Left cardiac atrium (tissue), 4 donors: ENCODE measurements around the gene ZNF500. TPM values are rescaled to one million over a fixed set of nuclear protein-coding genes. Genes with fewer than 3 reads are reported as not detected.

ENCODE experiments used
- ATAC-seq, 2 donors: fragments of 200-7000 bp; cut with Tn5 transposase; one replicate each; pipeline ENCODE4 v1.9.1; 2020; ENCODE audit warnings: mild to moderate bottlenecking in 2 of 2, moderate library complexity in 2 of 2
- DNase-seq: peaks from one replicate; pipeline ENCODE4 v3.0.0-alpha.2; 2020
- intact Hi-C, 2 donors: fragments of 100-400 bp; cut with DNase I; formaldehyde crosslinking; loops; one replicate each; pipeline versions ENCODE4 v1.14.1 to v1.15.1; 2022 to 2023
- long read RNA-seq: library from polyadenylated mRNA; unstranded; transcript quantifications from one replicate; pipeline ENCODE4 v2.0.0, GENCODE V29; 2021
- total RNA-seq, 2 donors: library from RNA; stranded (reverse); fragmentation: NEBNext Ultra II Directional; extraction: Animal tissue kit (Norgen Biotek cat#: 25700); gene quantifications; one replicate each; pipeline ENCODE4 v1.2.1, GENCODE V29; 2021
- donor health status: DM: no; HTN: yes; CAD: no.
- donor health status: DM: no; HTN: yes; CAD: no; lungs with severe emphysema.
- donor health status: DM: yes; HTN: yes; CAD: no.
- donor health status: Dilated cardiomyopathy.

Gene ZNF500
- 10 to 100 TPM in 1 of 2 donors, 1 to 10 TPM in 1; 6.3 to 10.3 TPM for total RNA-seq
- long read RNA-seq, full-length matches to known transcripts = 1 of 4 reads
- long read RNA-seq, partial matches to known transcripts = 1 of 4 reads
- long read RNA-seq, other reads (novel, unspliced or antisense) = 2 of 4 reads

DNA sequence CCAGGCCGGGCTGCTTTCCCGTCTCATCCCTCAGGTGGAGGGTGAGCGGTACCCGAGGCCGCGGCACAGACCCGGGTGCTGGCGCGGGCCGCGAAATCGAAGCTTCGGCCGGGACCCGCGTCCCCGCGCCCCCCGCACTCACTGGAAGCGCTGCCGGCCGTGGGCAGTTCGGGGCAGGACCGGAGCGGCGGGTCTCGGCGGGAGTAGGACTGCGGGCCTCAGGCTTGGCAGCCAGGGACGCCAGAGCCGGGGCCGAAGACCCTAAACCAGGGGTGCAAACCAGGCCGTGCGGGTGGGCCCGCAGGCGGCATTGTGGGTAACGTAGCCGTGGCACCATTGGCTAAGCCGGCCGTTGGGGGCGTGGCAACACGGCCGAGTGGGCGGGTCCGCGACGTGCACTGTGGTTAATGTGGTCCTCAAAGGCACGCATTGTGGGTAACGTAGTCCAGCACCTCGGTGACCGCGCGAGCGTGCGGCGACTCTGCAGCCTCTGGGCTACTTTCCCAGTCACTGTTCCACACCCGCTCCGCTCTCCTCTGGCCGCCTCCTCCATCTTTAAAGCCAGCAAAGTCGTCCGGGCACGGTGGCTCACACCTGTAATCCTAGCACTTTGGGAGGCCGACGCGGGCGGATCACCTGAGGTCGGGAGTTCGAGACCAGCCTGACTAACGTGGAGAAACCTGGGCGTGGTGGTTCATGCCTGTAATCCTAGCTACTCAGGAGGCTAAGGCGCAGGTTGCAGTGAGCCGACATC lies at the start of gene ZNF500:
Gene ZNF500, minus strand, starts transcription at position 288 of the 754 bp plus-strand sequence. CDS start 1,184 bp downstream, outside the sequence.
- DNase-seq (peak; percentile 98), ATAC-seq (peak; percentile 95 to 97)
- intact Hi-C loops = no loop called here

- intact Hi-C loops = no loop called here
- no peak for DNase-seq
- peak; percentile 51 for ATAC-seq
These were observed 47.7 kb upstream of the ZNF500 start for GRCh38 chr16:4814542-4815173.

DNA sequence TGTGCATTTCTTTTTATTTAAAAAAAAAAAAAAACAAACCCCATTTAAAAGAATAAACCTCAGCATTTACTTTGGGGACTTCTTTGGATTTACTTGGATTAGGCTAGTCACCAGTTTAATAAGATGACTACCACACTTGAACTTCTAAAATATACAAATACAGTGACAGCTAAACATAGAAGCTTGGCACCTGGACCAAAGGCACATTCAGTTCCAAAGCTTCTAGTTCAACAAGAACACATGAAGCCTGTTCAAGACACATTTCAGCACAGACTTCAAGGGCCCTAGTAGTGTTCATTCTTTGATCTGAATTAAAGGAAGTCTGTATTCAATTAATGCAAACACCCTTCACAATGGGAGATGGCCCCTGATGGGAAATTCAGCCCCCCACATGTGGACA lies 47.1 kb upstream of the ZNF500 start:
- DNase-seq (no peak), ATAC-seq (peak; percentile 69 to 72)
- intact Hi-C loops = no loop called here

- intact Hi-C loops = no loop called here
- DNase-seq (no peak), ATAC-seq (peak; percentile 32 to 48)
These were observed 46.5 kb upstream of the ZNF500 start for GRCh38 chr16:4813251-4814003.

GRCh38 chr16:4811773-4812172 lies 44.8 kb upstream of the ZNF500 start:
- intact Hi-C loops = no loop called here
- ATAC-seq (no peak), DNase-seq (no peak)

GRCh38 chr16:4811242-4811641 lies 44.3 kb upstream of the ZNF500 start:
- DNase-seq (no peak), ATAC-seq (no peak)
- intact Hi-C loops = no loop called here

- intact Hi-C loops = loop anchor here in 1 of 2 donors (5.0 kb wide), 1 partner anchor 41 kb away; the partner anchor contains the start of genes GLYR1 and UBN1
- no peak for ATAC-seq
- DNase-seq = no peak
These were observed 39.3 kb upstream of the ZNF500 start for GRCh38 chr16:4806280-4806679.

DNA sequence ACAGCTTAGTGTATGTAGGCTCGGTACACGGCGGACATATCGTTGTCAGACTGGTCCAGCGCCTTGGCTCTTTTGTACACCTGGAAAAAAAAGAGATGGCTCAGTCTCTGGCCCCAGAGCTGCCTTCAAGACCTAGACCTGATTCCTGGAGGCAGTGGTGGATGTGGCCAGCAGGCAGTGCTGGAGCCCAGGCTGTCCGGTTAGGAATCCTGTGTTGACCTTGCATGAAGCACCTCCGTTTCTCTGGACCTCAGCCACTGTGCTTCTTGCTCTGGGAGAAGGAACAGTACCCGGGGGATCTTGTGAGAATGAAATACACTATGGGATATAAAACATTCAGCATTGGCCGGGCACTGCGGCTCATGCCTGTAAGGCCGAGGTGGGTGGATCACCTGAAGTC lies 38.3 kb upstream of the ZNF500 start:
- ATAC-seq = no peak
- DNase-seq = peak; percentile 43
- intact Hi-C loops = loop anchor here in 1 of 2 donors (2.0 to 5.0 kb wide), 2 partner anchors 42 to 152 kb away; partner anchors contain the start of genes GLYR1 and UBN1

- no peak for ATAC-seq
- intact Hi-C loops = loop anchor here in 1 of 2 donors (2.0 kb wide), 1 partner anchor 153 kb away; no protein-coding TSS in a partner anchor
These were observed 37.2 kb upstream of the ZNF500 start for GRCh38 chr16:4803898-4804762.

DNA sequence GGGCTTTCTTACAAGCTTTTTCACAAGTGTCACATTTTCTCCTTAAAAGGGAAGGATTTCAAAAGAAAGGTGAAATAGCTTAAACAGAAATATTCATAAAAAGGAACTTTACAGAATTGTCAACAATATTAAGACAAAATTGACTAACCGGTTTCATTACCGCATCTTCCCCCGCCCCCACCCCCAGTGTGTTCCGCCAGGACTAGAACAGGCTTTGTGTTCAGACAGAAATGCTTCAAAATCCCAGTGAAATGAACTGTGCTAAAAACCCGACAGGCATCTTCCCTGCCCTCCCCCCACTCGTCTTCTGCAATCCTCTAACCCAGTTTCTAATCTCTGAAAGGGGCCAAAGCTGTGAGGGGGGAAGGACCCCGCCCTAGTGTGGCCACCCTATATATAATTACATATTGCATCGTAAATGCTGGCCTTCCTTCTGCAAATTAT lies 36.5 kb upstream of the ZNF500 start:
- intact Hi-C loops = no loop called here
- DNase-seq (no peak), ATAC-seq (no peak)

More at GRCh38 chr16:4803898-4804762, 37.2 kb upstream of the ZNF500 start:
- DNase-seq = no peak

- intact Hi-C loops = no loop called here
These were observed 35.8 kb upstream of the ZNF500 start for GRCh38 chr16:4802659-4803287.

DNA sequence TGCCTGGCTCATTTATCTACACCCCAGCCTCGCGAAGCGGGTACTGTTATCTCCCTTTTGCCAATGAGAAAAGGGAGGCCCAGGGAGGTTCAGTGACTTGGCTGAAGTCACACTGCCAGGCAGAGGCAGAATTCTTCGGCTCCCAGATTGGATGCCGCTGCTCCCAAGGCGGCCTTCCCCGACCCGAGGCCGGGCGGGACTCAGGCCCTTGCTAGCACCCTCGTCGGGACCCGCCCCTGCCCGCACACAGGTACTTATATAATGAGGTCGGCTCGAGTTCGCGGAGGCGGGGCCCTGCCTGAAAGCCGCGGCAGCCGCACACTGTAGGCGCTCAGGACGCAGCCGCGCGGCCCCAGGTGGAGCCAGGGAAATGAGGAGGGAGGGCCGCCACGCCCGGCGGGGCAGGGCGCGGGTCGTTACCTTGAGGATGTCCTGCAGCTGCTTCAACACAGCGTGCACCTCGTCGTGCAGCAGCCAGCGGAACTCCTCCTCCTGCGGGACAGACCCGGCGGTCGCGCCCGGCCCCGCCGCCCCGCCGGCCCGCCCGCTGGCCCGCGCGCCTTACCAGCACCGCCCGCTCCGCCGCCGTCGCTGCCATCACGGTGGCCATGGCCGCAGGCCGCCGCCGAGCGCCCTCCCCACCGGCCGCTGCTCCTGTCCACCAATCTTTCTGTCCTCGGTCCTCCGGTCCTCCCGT lies 35.1 kb upstream of the ZNF500 start, which contains the start of gene ROGDI:
Gene ROGDI, minus strand, starts transcription at position 672 of the 697 bp plus-strand sequence. Its CDS starts 62 bp downstream, at position 610.
- ATAC-seq (peak; percentile 35 to 45), DNase-seq (peak; percentile 82)
- intact Hi-C loops = no loop called here

More at GRCh38 chr16:4802659-4803287, 35.8 kb upstream of the ZNF500 start:
- ATAC-seq = peak; percentile 96 to 97
- DNase-seq = peak; percentile 94

- ATAC-seq = no peak
- DNase-seq = no peak
- intact Hi-C loops = no loop called here
These were observed 34.3 kb upstream of the ZNF500 start for GRCh38 chr16:4801051-4801961.

DNA sequence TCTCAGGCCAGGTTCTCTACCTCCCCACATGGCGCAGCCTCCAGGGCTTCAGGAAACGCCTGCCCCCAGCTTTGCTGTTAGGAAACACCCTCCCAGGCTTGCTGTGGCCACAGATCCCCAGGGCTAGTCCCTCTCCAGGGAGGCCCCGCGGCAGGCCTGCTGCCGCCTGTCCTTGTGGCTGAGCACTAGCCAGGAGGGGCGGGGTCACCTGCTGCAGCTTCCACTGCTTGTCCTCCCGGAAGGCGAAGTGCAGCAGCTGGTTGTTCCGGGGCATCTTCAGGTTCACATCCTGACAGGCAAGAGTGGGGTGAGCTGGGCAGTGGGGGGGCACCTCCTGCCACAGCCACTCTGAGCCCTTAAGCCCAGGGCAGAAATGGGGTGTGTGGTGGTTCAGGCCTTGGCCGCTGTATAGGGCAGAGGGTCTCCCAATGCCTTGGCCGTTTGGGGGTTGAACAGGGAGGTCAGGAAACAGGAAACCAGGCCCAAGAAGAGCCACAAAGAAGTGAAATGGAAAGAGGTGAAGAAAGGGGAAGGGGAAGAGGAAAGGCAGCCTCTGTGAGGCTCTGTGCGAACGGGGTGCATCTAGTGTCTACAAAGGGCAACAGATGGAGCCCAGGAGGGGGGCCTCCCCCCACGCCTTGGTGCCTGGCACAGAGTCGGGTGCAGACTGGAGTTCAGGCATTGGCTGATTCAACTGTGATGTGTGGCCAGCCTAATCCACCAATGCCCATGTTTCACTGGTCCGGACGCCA lies 33.5 kb upstream of the ZNF500 start:
- no peak for ATAC-seq
- intact Hi-C loops = no loop called here
- DNase-seq = peak; percentile 52

DNA sequence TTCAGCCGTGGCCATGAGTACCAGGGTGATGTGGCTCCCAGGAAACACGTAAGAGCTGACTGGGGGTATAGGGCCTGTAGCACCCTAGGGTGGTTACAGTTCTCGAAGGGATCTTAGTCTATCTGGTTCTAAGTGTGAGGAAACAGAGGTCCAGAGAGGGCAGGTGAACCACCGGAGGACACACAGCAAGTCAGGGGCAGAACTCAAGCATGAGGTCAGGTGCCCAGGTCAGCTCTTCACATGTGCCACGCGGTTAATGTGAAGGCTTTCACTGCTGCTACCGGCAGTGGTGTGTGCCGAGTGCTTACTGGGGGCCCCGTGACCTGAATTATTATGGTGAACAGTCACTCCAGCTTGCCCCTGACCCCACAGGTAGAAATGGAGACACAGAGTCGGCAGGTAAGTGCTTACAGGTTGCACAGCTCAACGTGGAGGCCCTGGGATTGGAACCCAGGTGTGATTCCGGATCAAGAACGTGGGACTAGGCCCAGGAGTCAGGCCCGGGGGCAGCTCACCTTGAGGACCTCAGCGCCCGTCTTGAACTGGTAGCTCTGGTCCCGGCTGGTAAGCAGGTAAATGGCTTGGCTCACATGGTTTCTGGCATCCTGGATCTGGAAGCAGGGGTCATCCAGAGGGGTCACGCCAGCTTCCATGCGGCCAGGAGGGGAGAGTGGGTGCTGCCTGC lies 32.4 kb upstream of the ZNF500 start:
- DNase-seq (no peak), ATAC-seq (no peak)
- intact Hi-C loops = no loop called here
